IMR-90 (cell line): Measurements from ENCODE around the gene MMD2. TPM values are rescaled to one million over a fixed set of nuclear protein-coding genes. Genes with fewer than 3 reads are reported as not detected.

ENCODE experiments used
- ATAC-seq: fragments of 200-7000 bp; cut with Tn5 transposase; 2 replicates; pipeline ENCODE4 v1.9.1; 2020; ENCODE audit warnings: low read depth, mild to moderate bottlenecking, moderate library complexity
- BruUV-seq: library from RNA; stranded (reverse); fragments of 400-500 nt; replicated peaks from 2 replicates; lab custom pipeline; 2021; lab: Mats Ljungman, UMichigan
- CTCF ChIA-PET: fragments of 300-600 bp; formaldehyde crosslinking; extraction: SDS; loops from one replicate; lab custom pipeline; 2021; ENCODE audit warnings: antibody characterized with exemption; lab: Yijun Ruan, JAX
- POLR2A ChIA-PET: fragments of 300-600 bp; sonication (Branson Sonifier 250); formaldehyde crosslinking; loops from one replicate; lab custom pipeline; 2022; ENCODE audit warnings: antibody characterized with exemption; ENCODE audit not compliant: unreplicated experiment; lab: Charles Lee
- DNase-seq: peaks from one replicate; pipeline ENCODE4 v3.0.0; 2013
- H2AFZ ChIP-seq: replicated peaks from 2 replicates; pipeline ENCODE3; 2013; ENCODE audit warnings: low read length, mild to moderate bottlenecking; ENCODE audit not compliant: poor library complexity
- H2AK5ac ChIP-seq: 2 replicates; pipeline ENCODE4 v1.6.1; 2013; ENCODE audit warnings: low read depth, low read length, inconsistent platforms
- H2AK9ac ChIP-seq: replicated peaks from 2 replicates; pipeline ENCODE3; 2013; ENCODE audit warnings: mild to moderate bottlenecking, low read depth, low read length, moderate library complexity; ENCODE audit not compliant: poor library complexity
- H2BK120ac ChIP-seq: 2 replicates; pipeline ENCODE4 v1.6.1; 2013; ENCODE audit warnings: low read depth, low read length, inconsistent platforms
- H2BK15ac ChIP-seq: 3 replicates; pipeline ENCODE4 v1.6.1; 2013; ENCODE audit warnings: low read depth, low read length, inconsistent platforms
- H2BK20ac ChIP-seq: 2 replicates; pipeline ENCODE4 v1.6.1; 2013; ENCODE audit warnings: low read depth, mild to moderate bottlenecking, inconsistent platforms, low read length, moderate library complexity
- H2BK5ac ChIP-seq: 2 replicates; pipeline ENCODE4 v1.6.1; 2013; ENCODE audit warnings: mild to moderate bottlenecking, low read depth, low read length, inconsistent platforms; ENCODE audit not compliant: poor library complexity, severe bottlenecking
- H3K14ac ChIP-seq: replicated peaks from 2 replicates; pipeline ENCODE4 v1.6.1; 2013; ENCODE audit warnings: low read depth, low read length, inconsistent platforms
- H3K18ac ChIP-seq: 2 replicates; pipeline ENCODE4 v1.6.1; 2013; ENCODE audit warnings: low read depth, low read length, control low read depth
- H3K23ac ChIP-seq: 2 replicates; pipeline ENCODE4 v1.6.1; 2013; ENCODE audit warnings: low read depth, low read length, inconsistent platforms
- H3K27ac ChIP-seq: 2 replicates; pipeline ENCODE4 v1.5.1; 2013; ENCODE audit warnings: mild to moderate bottlenecking, control low read depth, low read length; ENCODE audit not compliant: insufficient read depth
- H3K27me3 ChIP-seq: 2 replicates; pipeline ENCODE4 v1.6.1; 2013; ENCODE audit warnings: low read length; ENCODE audit not compliant: control insufficient read depth, insufficient read depth
- H3K36me3 ChIP-seq: 2 replicates; pipeline ENCODE4 v1.6.1; 2013; ENCODE audit warnings: low read length, mixed read lengths; ENCODE audit not compliant: control insufficient read depth, insufficient read depth
- H3K4ac ChIP-seq: 2 replicates; pipeline ENCODE4 v1.6.1; 2013; ENCODE audit warnings: low read depth, low read length, inconsistent platforms
- H3K4me1 ChIP-seq: 2 replicates; pipeline ENCODE4 v1.6.1; 2013; ENCODE audit warnings: low read length, mixed read lengths; ENCODE audit not compliant: control insufficient read depth, insufficient read depth
- H3K4me2 ChIP-seq: 2 replicates; pipeline ENCODE4 v1.6.1; 2013; ENCODE audit warnings: low read depth, mild to moderate bottlenecking, control low read depth, low read length, moderate library complexity
- H3K4me3 ChIP-seq: 2 replicates; pipeline ENCODE4 v1.5.1; 2013; ENCODE audit warnings: low read depth, mild to moderate bottlenecking, control low read depth, low read length, moderate library complexity; ENCODE audit not compliant: insufficient read depth
- H3K56ac ChIP-seq: 2 replicates; pipeline ENCODE4 v1.6.1; 2013; ENCODE audit warnings: low read length, inconsistent platforms; ENCODE audit not compliant: insufficient read depth; ENCODE audit errors: extremely low read depth
- H3K79me1 ChIP-seq, 2 experiments: 2 replicates each; pipeline ENCODE4 v1.6.1; 2013; ENCODE audit warnings: low read length in 2 of 2, inconsistent platforms in 1 of 2, low read depth in 1 of 2
- H3K9ac ChIP-seq: 2 replicates; pipeline ENCODE4 v1.6.1; 2013; ENCODE audit warnings: low read depth, low read length, control low read depth
- H3K9me1 ChIP-seq: 2 replicates; pipeline ENCODE4 v1.6.1; 2013; ENCODE audit warnings: low read length, inconsistent platforms; ENCODE audit not compliant: insufficient read depth
- H3K9me3 ChIP-seq: 2 replicates; pipeline ENCODE4 v1.6.1; 2013; ENCODE audit warnings: low read length; ENCODE audit not compliant: control insufficient read depth, insufficient read depth
- H4K20me1 ChIP-seq: 2 replicates; pipeline ENCODE4 v1.6.1; 2013; ENCODE audit warnings: low read length, inconsistent platforms; ENCODE audit not compliant: insufficient read depth
- H4K5ac ChIP-seq: 2 replicates; pipeline ENCODE4 v1.6.1; 2013; ENCODE audit warnings: mild to moderate bottlenecking, low read depth, low read length, control low read depth
- H4K8ac ChIP-seq, 2 experiments: 2 replicates each; pipeline ENCODE4 v1.6.1; 2013; ENCODE audit warnings: low read depth in 2 of 2, low read length in 2 of 2, control low read depth in 1 of 2, inconsistent platforms in 1 of 2
- H4K91ac ChIP-seq: 2 replicates; pipeline ENCODE4 v1.6.1; 2013; ENCODE audit warnings: low read depth, low read length, inconsistent platforms; ENCODE audit not compliant: insufficient read depth
- BHLHE40 ChIP-seq: fragments of 150-350 bp; IDR thresholded peaks from 2 replicates; pipeline ENCODE4 v1.6.1; 2016; ENCODE audit warnings: mild to moderate bottlenecking, low read depth, low read length
- CEBPB ChIP-seq: IDR thresholded peaks from 2 replicates; pipeline ENCODE4 v1.6.1; 2012; ENCODE audit warnings: low read depth, low read length, improper control_type of control experiment
- CTCF ChIP-seq: conservative IDR thresholded peaks from 2 replicates; pipeline ENCODE4 v1.5.1; 2012; ENCODE audit warnings: mild to moderate bottlenecking, low read depth, low read length, improper control_type of control experiment
- FOS ChIP-seq: fragments of 150-350 bp; IDR thresholded peaks from 2 replicates; pipeline ENCODE4 v1.6.1; 2016; ENCODE audit warnings: low read depth, low read length
- MAFK ChIP-seq: IDR thresholded peaks from 2 replicates; pipeline ENCODE4 v1.6.1; 2012; ENCODE audit warnings: low read depth, low read length, improper control_type of control experiment
- MAZ ChIP-seq: IDR thresholded peaks from 2 replicates; pipeline ENCODE4 v1.6.1; 2012; ENCODE audit warnings: low read depth, mild to moderate bottlenecking, low read length, improper control_type of control experiment, moderate library complexity, borderline replicate concordance
- MXI1 ChIP-seq: IDR thresholded peaks from 2 replicates; pipeline ENCODE4 v1.6.1; 2012; ENCODE audit warnings: low read depth, mild to moderate bottlenecking, low read length, moderate library complexity, borderline replicate concordance
- NFE2L2 ChIP-seq: fragments of 150-350 bp; IDR thresholded peaks from 2 replicates; pipeline ENCODE4 v1.6.1; 2016; ENCODE audit warnings: low read depth, mild to moderate bottlenecking, low read length
- POLR2A ChIP-seq: IDR thresholded peaks from 2 replicates; pipeline ENCODE4 v1.6.1; 2012; ENCODE audit warnings: mild to moderate bottlenecking, low read depth, low read length
- RAD21 ChIP-seq: IDR thresholded peaks from 2 replicates; pipeline ENCODE4 v1.6.1; 2012; ENCODE audit warnings: low read length, improper control_type of control experiment
- RCOR1 ChIP-seq: IDR thresholded peaks from 2 replicates; pipeline ENCODE4 v1.6.1; 2012; ENCODE audit warnings: mild to moderate bottlenecking, low read length, improper control_type of control experiment; ENCODE audit not compliant: insufficient replicate concordance
- RFX5 ChIP-seq: IDR thresholded peaks from 2 replicates; pipeline ENCODE4 v1.8.0; 2012; ENCODE audit warnings: low read depth, mild to moderate bottlenecking, low read length, moderate library complexity
- SMC3 ChIP-seq: fragments of 150-350 bp; IDR thresholded peaks from 2 replicates; pipeline ENCODE4 v1.6.1; 2016; ENCODE audit warnings: low read depth, mild to moderate bottlenecking, antibody characterized with exemption, low read length, moderate library complexity
- USF2 ChIP-seq: fragments of 150-350 bp; IDR thresholded peaks from 2 replicates; pipeline ENCODE4 v1.6.1; 2017; ENCODE audit warnings: mild to moderate bottlenecking, antibody characterized with exemption, low read length, low read depth
- WGBS, 2 experiments: methylation state at CpG; one replicate each; pipeline versions ENCODE4 v1.1.5 to v1.1.7; 2013; ENCODE audit warnings: missing lambda C conversion rate in 2 of 2; ENCODE audit not compliant: insufficient read length in 1 of 2; ENCODE audit errors: extremely low coverage in 2 of 2; 5-methylcytosine and 5-hydroxymethylcytosine counted together
- dilution Hi-C: fragments of 300-500 bp; cut with HindIII; formaldehyde crosslinking; loops from one replicate; pipeline ENCODE4 v1.14.3; 2018; ENCODE audit warnings: low sequenced_read_pairs; ENCODE audit not compliant: unreplicated experiment
- in situ Hi-C: fragments of 300-500 bp; cut with MboI; formaldehyde crosslinking; loops from 3 replicates; pipeline ENCODE4 v1.14.3; 2019; ENCODE audit warnings: low sequenced_read_pairs, inconsistent platforms, mixed read lengths
- intact Hi-C: fragments of 100-400 bp; cut with micrococcal nuclease; formaldehyde crosslinking; loops from 2 replicates; pipeline ENCODE4 v1.10.0; 2022
- polyA plus RNA-seq, 3 experiments: library from polyadenylated mRNA; depleted of rRNA; stranded (reverse); fragments of >200 nt; gene quantifications; 2 replicates each; pipeline ENCODE4 v1.2.3, GENCODE V29; 2012; ENCODE audit warnings: low replicate concordance in 1 of 3
- total RNA-seq: library from RNA; depleted of rRNA; stranded (reverse); fragments of >200 nt; gene quantifications from 2 replicates; pipeline ENCODE4 v1.2.3, GENCODE V29; 2012
- TF ChIP-seq, protein P1 (sequence below): fragments of 150-350 bp; IDR thresholded peaks from 2 replicates; pipeline ENCODE4 v1.6.1; 2016; ENCODE audit warnings: low read depth, mild to moderate bottlenecking, low read length, moderate library complexity, borderline replicate concordance

Gene MMD2
- total and polyA plus RNA-seq, 2 of the 4 experiments (the other 2 are of a cell fraction) = not detected

- dilution Hi-C loops = no loop called here
These were observed 30.0 kb downstream of the MMD2 start for GRCh38 chr7:4929005-4929404.

More at GRCh38 chr7:4929005-4929404, 30.0 kb downstream of the MMD2 start:
- ChIA-PET POLR2A (no interaction called here), CTCF (no interaction called here)
- H3K36me3 ChIP-seq = no peaks in the 10 kb centered on the region
- H4K20me1 ChIP-seq = no peaks in the 10 kb centered on the region
- H3K14ac ChIP-seq = no peak overlapping the region
- no peak overlapping the region for H3K4ac ChIP-seq
- BruUV-seq = no TSS peak
- H3K4me2 ChIP-seq = no peak overlapping the region
- H3K18ac ChIP-seq = no peak overlapping the region
- no peak overlapping the region for H2BK15ac ChIP-seq
- no peak overlapping the region for H2BK20ac ChIP-seq
- no peak overlapping the region for H3K4me3 ChIP-seq
- no peak overlapping the region for H4K8ac ChIP-seq
- no peak overlapping the region for H3K27ac ChIP-seq
- no peaks in the 10 kb centered on the region for H3K9me3 ChIP-seq
- no peak overlapping the region for H2BK5ac ChIP-seq
- H2AK5ac ChIP-seq = no peak overlapping the region
- no peak overlapping the region for H3K23ac ChIP-seq
- no peak overlapping the region for H2AFZ ChIP-seq
- DNase-seq (no peak), ATAC-seq (no peak)
- intact Hi-C loops (no loop called here), in situ Hi-C loops (no loop called here)
- TF ChIP-seq BHLHE40 (no peak), CEBPB (no peak), POLR2A (no peak), MAZ (no peak), USF2 (no peak), SMC3 (no peak), MXI1 (no peak), CTCF (no peak), NFE2L2 (no peak), RAD21 (no peak), MAFK (no peak), RFX5 (no peak), RCOR1 (no peak), FOS (no peak)
- TF ChIP-seq, protein P1, sequence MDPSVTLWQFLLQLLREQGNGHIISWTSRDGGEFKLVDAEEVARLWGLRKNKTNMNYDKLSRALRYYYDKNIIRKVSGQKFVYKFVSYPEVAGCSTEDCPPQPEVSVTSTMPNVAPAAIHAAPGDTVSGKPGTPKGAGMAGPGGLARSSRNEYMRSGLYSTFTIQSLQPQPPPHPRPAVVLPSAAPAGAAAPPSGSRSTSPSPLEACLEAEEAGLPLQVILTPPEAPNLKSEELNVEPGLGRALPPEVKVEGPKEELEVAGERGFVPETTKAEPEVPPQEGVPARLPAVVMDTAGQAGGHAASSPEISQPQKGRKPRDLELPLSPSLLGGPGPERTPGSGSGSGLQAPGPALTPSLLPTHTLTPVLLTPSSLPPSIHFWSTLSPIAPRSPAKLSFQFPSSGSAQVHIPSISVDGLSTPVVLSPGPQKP = no peak
- WGBS, 2 experiments = 80% methylated on average over 2 of the region's 8 CpGs; no CpG with 5 or more reads in 1 of the 2 experiments
- no peaks in the 10 kb centered on the region for H3K9me1 ChIP-seq
- no peak overlapping the region for H3K9ac ChIP-seq
- H4K91ac ChIP-seq = no peak overlapping the region
- H3K56ac ChIP-seq = no peak overlapping the region
- no peaks in the 10 kb centered on the region for H3K79me1 ChIP-seq
- H2AK9ac ChIP-seq = no peak overlapping the region
- H3K27me3 ChIP-seq = no peaks in the 10 kb centered on the region; the same call in 1 of the 2 replicates
- H4K5ac ChIP-seq = no peak overlapping the region
- H2BK120ac ChIP-seq = no peak overlapping the region
- no peaks in the 10 kb centered on the region for H3K4me1 ChIP-seq
